PC-3 (cell line): ENCODE data around the gene MRGPRX4. TPM values are rescaled to one million over a fixed set of nuclear protein-coding genes. Genes with fewer than 3 reads are reported as not detected.

ENCODE experiments used
- total RNA-seq: library from RNA; depleted of rRNA; stranded (reverse); fragments of >200 nt; gene quantifications from 2 replicates; pipeline ENCODE4 v1.2.3, GENCODE V29; 2014; rRNA removed

Gene MRGPRX4
- total RNA-seq, 1 experiment from 2014 or later, result not detected

Other genes with a start within 250 kb of the MRGPRX4 start
- 13.7 and 14.0 TPM in 2 replicates for gene SERGEF, start 159.8 kb upstream of the MRGPRX4 start, total RNA-seq
- 0.07 TPM in 1 of 2 replicates, not detected in the other for gene TPH1, start 126.6 kb upstream of the MRGPRX4 start, total RNA-seq
- 21.5 and 25.4 TPM in 2 replicates for gene SAAL1, start 66.8 kb upstream of the MRGPRX4 start, total RNA-seq
- not detected in 2 replicates for gene MRGPRX3, start 40.3 kb upstream of the MRGPRX4 start, total RNA-seq
- gene SAA4, start 64.0 kb downstream of the MRGPRX4 start, total RNA-seq, result not detected in 2 replicates
- not detected in 2 replicates for gene SAA2, start 75.8 kb downstream of the MRGPRX4 start, total RNA-seq
- not detected in 2 replicates for gene SAA1, start 93.4 kb downstream of the MRGPRX4 start, total RNA-seq
- 15.2 and 15.6 TPM in 2 replicates for gene HPS5, start 149.3 kb downstream of the MRGPRX4 start, total RNA-seq
- gene GTF2H1, start 149.7 kb downstream of the MRGPRX4 start, total RNA-seq, result 32.7 and 33.5 TPM in 2 replicates
- gene LDHA, start 221.7 kb downstream of the MRGPRX4 start, total RNA-seq, result 1,402 and 1,441 TPM in 2 replicates
- 0.15 TPM in 1 of 2 replicates, not detected in the other for gene LDHC, start 239.5 kb downstream of the MRGPRX4 start, total RNA-seq